Measurements from ENCODE around the gene BCHE. TPM values are rescaled to one million over a fixed set of nuclear protein-coding genes. Genes with fewer than 3 reads are reported as not detected.

Gene BCHE
- total and polyA plus RNA-seq, 2 of the 13 experiments (the other 11 are each of a cell fraction or from before 2014, with no cell fraction given) = not detected

DNA sequence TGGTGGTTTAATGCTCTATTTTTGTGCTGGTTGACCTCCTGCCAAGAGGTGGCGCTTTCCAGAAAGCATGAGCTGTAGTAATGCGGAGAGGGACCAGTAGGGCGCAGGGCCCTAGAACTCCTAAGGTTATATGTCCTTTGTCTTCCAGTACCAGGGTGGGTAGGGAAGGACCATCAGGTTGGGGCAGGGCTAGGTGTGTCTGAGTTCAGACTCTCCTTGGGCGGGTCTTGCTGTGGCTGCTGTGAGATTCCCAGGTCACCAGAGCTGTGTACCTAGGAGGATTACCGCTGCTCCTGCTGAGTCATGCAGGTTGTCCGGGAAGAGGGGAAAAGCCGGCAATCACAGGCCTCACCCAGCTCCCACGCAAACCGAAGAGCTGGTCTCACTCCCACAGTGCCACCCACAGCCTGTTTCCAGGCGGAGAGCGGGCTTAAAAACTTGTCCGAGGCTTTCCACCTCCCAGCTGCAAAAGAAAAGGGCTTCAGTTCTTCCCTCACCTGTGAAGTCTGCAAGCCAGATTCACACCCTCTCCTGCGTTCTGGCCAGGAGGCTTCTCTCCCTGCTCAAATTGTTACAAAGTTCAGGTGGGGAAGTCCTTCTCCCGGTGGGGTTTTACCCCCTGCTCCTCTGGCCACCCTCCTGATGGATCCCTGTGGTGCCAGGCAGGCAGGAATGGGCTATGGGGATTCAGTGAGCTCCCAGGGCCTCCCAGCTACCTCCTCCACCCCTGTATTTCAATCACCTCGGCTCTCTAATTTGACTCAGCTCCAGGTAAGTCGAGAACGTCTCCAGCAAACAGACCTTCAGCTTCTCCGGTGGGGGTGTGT, 37.7 kb upstream of the BCHE start (continued):
- TF ChIP-seq ATF4 (CRISPR knock-in tag; IDR thresholded peaks at IDR 0.05) (0 out of 4 replicates have a peak, but pooled peaks of 1 of the 2 experiments have one; percentile 27), FOXO1 (CRISPR knock-in tag; IDR thresholded peaks at IDR 0.05) (peak; percentile 41; the same call in 1 of the 2 replicates), KMT2A (CRISPR knock-in tag; IDR thresholded peaks at IDR 0.05) (0 out of 2 replicates have a peak, but pooled peaks have one; percentile 34), ZNF292 (CRISPR knock-in tag; IDR thresholded peaks at IDR 0.05; ENCODE audit: borderline replicate concordance, low read depth) (peak; percentile 51; the same call in 1 of the 2 replicates), ZNF724P (CRISPR knock-in tag; IDR thresholded peaks at IDR 0.05; ENCODE audit: borderline replicate concordance) (0 out of 2 replicates have a peak, but pooled peaks have one; percentile 67), MTERF4 (CRISPR knock-in tag; IDR thresholded peaks at IDR 0.05) (no peak), ZNF605 (CRISPR knock-in tag; IDR thresholded peaks at IDR 0.05) (peak; percentile 67), KDM5B (CRISPR knock-in tag; IDR thresholded peaks at IDR 0.05; ENCODE audit: borderline replicate concordance) (peak; percentile 72; the same call in 1 of the 2 replicates), NR0B2 (CRISPR knock-in tag; IDR thresholded peaks at IDR 0.05) (peak; percentile 51; the same call in 1 of the 2 replicates), PPARG (CRISPR knock-in tag; conservative IDR thresholded peaks at IDR 0.05) (0 out of 2 replicates have a peak, but pooled peaks have one; percentile 11), HOXA7 (CRISPR knock-in tag; IDR thresholded peaks at IDR 0.05) (no peak), ZMYM4 (CRISPR knock-in tag; IDR thresholded peaks at IDR 0.05) (peak; percentile 100), RCOR2 (CRISPR knock-in tag; IDR thresholded peaks at IDR 0.05) (no peak), TP53 (CRISPR knock-in tag; conservative IDR thresholded peaks at IDR 0.05) (peak; percentile 81; the same call in 1 of the 2 replicates), ARNT (IDR thresholded peaks at IDR 0.05) (no peak)
- TF ChIP-seq, protein P1, sequence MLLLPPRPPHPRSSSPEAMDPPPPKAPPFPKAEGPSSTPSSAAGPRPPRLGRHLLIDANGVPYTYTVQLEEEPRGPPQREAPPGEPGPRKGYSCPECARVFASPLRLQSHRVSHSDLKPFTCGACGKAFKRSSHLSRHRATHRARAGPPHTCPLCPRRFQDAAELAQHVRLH (CRISPR knock-in tag; IDR thresholded peaks at IDR 0.05; ENCODE audit: borderline replicate concordance, low read depth) = peak; percentile 83
- TF ChIP-seq, protein P2, sequence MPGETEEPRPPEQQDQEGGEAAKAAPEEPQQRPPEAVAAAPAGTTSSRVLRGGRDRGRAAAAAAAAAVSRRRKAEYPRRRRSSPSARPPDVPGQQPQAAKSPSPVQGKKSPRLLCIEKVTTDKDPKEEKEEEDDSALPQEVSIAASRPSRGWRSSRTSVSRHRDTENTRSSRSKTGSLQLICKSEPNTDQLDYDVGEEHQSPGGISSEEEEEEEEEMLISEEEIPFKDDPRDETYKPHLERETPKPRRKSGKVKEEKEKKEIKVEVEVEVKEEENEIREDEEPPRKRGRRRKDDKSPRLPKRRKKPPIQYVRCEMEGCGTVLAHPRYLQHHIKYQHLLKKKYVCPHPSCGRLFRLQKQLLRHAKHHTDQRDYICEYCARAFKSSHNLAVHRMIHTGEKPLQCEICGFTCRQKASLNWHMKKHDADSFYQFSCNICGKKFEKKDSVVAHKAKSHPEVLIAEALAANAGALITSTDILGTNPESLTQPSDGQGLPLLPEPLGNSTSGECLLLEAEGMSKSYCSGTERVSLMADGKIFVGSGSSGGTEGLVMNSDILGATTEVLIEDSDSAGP (CRISPR knock-in tag; IDR thresholded peaks at IDR 0.05; ENCODE audit: borderline replicate concordance) = peak; percentile 66; the same call in 1 of the 2 replicates
- TF ChIP-seq, protein P3, sequence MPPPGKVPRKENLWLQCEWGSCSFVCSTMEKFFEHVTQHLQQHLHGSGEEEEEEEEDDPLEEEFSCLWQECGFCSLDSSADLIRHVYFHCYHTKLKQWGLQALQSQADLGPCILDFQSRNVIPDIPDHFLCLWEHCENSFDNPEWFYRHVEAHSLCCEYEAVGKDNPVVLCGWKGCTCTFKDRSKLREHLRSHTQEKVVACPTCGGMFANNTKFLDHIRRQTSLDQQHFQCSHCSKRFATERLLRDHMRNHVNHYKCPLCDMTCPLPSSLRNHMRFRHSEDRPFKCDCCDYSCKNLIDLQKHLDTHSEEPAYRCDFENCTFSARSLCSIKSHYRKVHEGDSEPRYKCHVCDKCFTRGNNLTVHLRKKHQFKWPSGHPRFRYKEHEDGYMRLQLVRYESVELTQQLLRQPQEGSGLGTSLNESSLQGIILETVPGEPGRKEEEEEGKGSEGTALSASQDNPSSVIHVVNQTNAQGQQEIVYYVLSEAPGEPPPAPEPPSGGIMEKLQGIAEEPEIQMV (CRISPR knock-in tag; IDR thresholded peaks at IDR 0.05; ENCODE audit: low read depth) = no peak
- TF ChIP-seq, protein P4, sequence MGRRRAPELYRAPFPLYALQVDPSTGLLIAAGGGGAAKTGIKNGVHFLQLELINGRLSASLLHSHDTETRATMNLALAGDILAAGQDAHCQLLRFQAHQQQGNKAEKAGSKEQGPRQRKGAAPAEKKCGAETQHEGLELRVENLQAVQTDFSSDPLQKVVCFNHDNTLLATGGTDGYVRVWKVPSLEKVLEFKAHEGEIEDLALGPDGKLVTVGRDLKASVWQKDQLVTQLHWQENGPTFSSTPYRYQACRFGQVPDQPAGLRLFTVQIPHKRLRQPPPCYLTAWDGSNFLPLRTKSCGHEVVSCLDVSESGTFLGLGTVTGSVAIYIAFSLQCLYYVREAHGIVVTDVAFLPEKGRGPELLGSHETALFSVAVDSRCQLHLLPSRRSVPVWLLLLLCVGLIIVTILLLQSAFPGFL (CRISPR knock-in tag; IDR thresholded peaks at IDR 0.05) = no peak
- TF ChIP-seq, protein P5, sequence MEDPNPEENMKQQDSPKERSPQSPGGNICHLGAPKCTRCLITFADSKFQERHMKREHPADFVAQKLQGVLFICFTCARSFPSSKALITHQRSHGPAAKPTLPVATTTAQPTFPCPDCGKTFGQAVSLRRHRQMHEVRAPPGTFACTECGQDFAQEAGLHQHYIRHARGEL (CRISPR knock-in tag; IDR thresholded peaks at IDR 0.05) = no peak
